MCF 10A (cell line): Measurements from ENCODE around the gene UCP3. TPM values are rescaled to one million over a fixed set of nuclear protein-coding genes. Genes with fewer than 3 reads are reported as not detected.

ENCODE experiments used
- BruUV-seq: library from RNA; stranded (reverse); fragments of 400-500 nt; replicated peaks from 2 replicates; lab custom pipeline; 2021; lab: Mats Ljungman, UMichigan
- CTCF ChIA-PET: fragments of 300-600 bp; sonication (Branson Sonifier 250); formaldehyde crosslinking; extraction: SDS; loops from one replicate; lab custom pipeline; 2021; ENCODE audit warnings: antibody characterized with exemption, inconsistent platforms; lab: Yijun Ruan, JAX
- POLR2A ChIA-PET: fragments of 300-600, 350-650 bp; sonication (Branson Sonifier 250); formaldehyde crosslinking; extraction: SDS; loops from one replicate; lab custom pipeline; 2020; ENCODE audit warnings: antibody characterized with exemption, inconsistent platforms; lab: Yijun Ruan, JAX
- DNase-seq: peaks from one replicate; pipeline ENCODE4 v3.0.0-alpha.2; 2018; ENCODE audit not compliant: unreplicated experiment
- H3K27ac Mint-ChIP-seq: one replicate; pipeline ENCODE4 v1.8.0; 2022; ENCODE audit warnings: mild to moderate bottlenecking, low read depth, mixed read lengths; ENCODE audit not compliant: unreplicated experiment
- H3K27me3 Mint-ChIP-seq: one replicate; pipeline ENCODE4 v1.8.0; 2022; ENCODE audit warnings: mixed read lengths; ENCODE audit not compliant: insufficient read depth, unreplicated experiment
- H3K36me3 Mint-ChIP-seq: one replicate; pipeline ENCODE4 v1.8.0; 2022; ENCODE audit warnings: mild to moderate bottlenecking, moderate library complexity, mixed read lengths; ENCODE audit not compliant: insufficient read depth, unreplicated experiment
- H3K4me1 Mint-ChIP-seq: one replicate; pipeline ENCODE4 v1.8.0; 2022; ENCODE audit warnings: mixed read lengths; ENCODE audit not compliant: insufficient read depth, unreplicated experiment
- H3K4me3 Mint-ChIP-seq: one replicate; pipeline ENCODE4 v1.8.0; 2022; ENCODE audit warnings: mild to moderate bottlenecking, moderate library complexity, mixed read lengths; ENCODE audit not compliant: unreplicated experiment
- H3K9me3 Mint-ChIP-seq: one replicate; pipeline ENCODE4 v1.8.0; 2022; ENCODE audit warnings: mixed read lengths; ENCODE audit not compliant: unreplicated experiment
- CTCF ChIP-seq: fragments of 200-600 bp; IDR thresholded peaks from one replicate; pipeline ENCODE4 v1.8.0; 2022; ENCODE audit warnings: antibody characterized with exemption, mild to moderate bottlenecking; ENCODE audit not compliant: unreplicated experiment
- intact Hi-C: fragments of 100-400 bp; cut with micrococcal nuclease; formaldehyde crosslinking; loops from 2 replicates; pipeline ENCODE4 v1.14.1; 2022
- total RNA-seq: library from RNA; stranded (reverse); gene quantifications from 2 replicates; pipeline ENCODE4 v1.2.3, GENCODE V29; 2022

UCP3 gene
- total RNA-seq, 1 experiment from 2014 or later = 1.5 TPM

- no peaks in the 10 kb centered on the region for H3K4me1 Mint-ChIP-seq
- no peak for DNase-seq
- no TSS peak for BruUV-seq
- H3K4me3 Mint-ChIP-seq = no peak overlapping the region
- H3K27ac Mint-ChIP-seq = no peak overlapping the region
- ChIA-PET POLR2A (interaction anchor here (0.6 kb wide), 1 partner anchor 1016 kb away, joined by 3 read pairs; no protein-coding TSS in a partner anchor), CTCF (interaction anchor here (0.6 kb wide), 2 partner anchors 14 to 27 kb away, joined by 3 to 4 read pairs; no protein-coding TSS in a partner anchor)
- no peaks in the 10 kb centered on the region for H3K27me3 Mint-ChIP-seq
- TF ChIP-seq CTCF = no peak
- intact Hi-C loops = no loop called here
- peaks cover 6% of the 10 kb centered on the region for H3K36me3 Mint-ChIP-seq
- H3K9me3 Mint-ChIP-seq = no peaks in the 10 kb centered on the region
These were observed 1.7 kb upstream of the UCP3 start for GRCh38 chr11:74010306-74011300.

- BruUV-seq = no TSS peak
- TF ChIP-seq CTCF = no peak
- DNase-seq = no peak
- intact Hi-C loops = no loop called here
- no peak overlapping the region for H3K27ac Mint-ChIP-seq
- H3K9me3 Mint-ChIP-seq = no peaks in the 10 kb centered on the region
- peaks cover 6% of the 10 kb centered on the region for H3K36me3 Mint-ChIP-seq
- ChIA-PET CTCF (interaction anchor here (0.6 kb wide), 2 partner anchors 13 to 28 kb away, joined by 3 to 4 read pairs; no protein-coding TSS in a partner anchor), POLR2A (no interaction called here)
- H3K27me3 Mint-ChIP-seq = no peaks in the 10 kb centered on the region
- H3K4me3 Mint-ChIP-seq = no peak overlapping the region
- H3K4me1 Mint-ChIP-seq = no peaks in the 10 kb centered on the region
These were observed 905 bp upstream of the UCP3 start for GRCh38 chr11:74009675-74010305.

GRCh38 chr11:74009230-74009547 lies 304 bp upstream of the UCP3 start:
- DNase-seq = no peak
- no peaks in the 10 kb centered on the region for H3K9me3 Mint-ChIP-seq
- no peak overlapping the region for H3K27ac Mint-ChIP-seq
- no peak overlapping the region for H3K4me3 Mint-ChIP-seq
- H3K4me1 Mint-ChIP-seq = no peaks in the 10 kb centered on the region
- TF ChIP-seq CTCF = no peak
- POLR2A ChIA-PET = no interaction called here
- intact Hi-C loops = no loop called here
- BruUV-seq = no TSS peak
- CTCF ChIA-PET = no interaction called here
- H3K27me3 Mint-ChIP-seq = no peaks in the 10 kb centered on the region
- H3K36me3 Mint-ChIP-seq = peaks cover 6% of the 10 kb centered on the region
